OCI-LY1 (cell line): ENCODE results near the gene ASCC1.

Experiments used
- H2AFZ ChIP-seq: fragments of 200-600 bp; sonication (generic), shearing (Covaris generic); 2 replicates; pipeline ENCODE4 v1.6.0; 2014; ENCODE audit warnings: antibody characterized with exemption, mild to moderate bottlenecking, low read length
- H3F3A ChIP-seq: fragments of 200-600 bp; sonication (generic), shearing (Covaris generic); 2 replicates; pipeline ENCODE4 v1.6.0; 2014; ENCODE audit warnings: mild to moderate bottlenecking, antibody characterized with exemption, low read length, moderate library complexity; ENCODE audit not compliant: insufficient read depth
- H3K27ac ChIP-seq: fragments of 200-600 bp; sonication (generic); 2 replicates; pipeline ENCODE4 v1.5.1; 2014; ENCODE audit warnings: low read length, mixed run types, mild to moderate bottlenecking, low read depth; ENCODE audit not compliant: poor library complexity, severe bottlenecking
- H3K27me3 ChIP-seq: fragments of 200-600 bp; sonication (generic); 2 replicates; pipeline ENCODE4 v1.6.0; 2014; ENCODE audit warnings: antibody characterized with exemption, mild to moderate bottlenecking, low read length, moderate library complexity; ENCODE audit not compliant: insufficient read depth
- H3K36me3 ChIP-seq: fragments of 200-600 bp; sonication (generic); 2 replicates; pipeline ENCODE4 v1.6.1; 2014; ENCODE audit warnings: mild to moderate bottlenecking, antibody characterized with exemption, low read length, moderate library complexity, mixed read lengths; ENCODE audit not compliant: insufficient read depth
- H3K4me1 ChIP-seq: fragments of 200-600 bp; sonication (generic); 2 replicates; pipeline ENCODE4 v1.5.1; 2014; ENCODE audit warnings: mild to moderate bottlenecking, low read length, moderate library complexity; ENCODE audit not compliant: insufficient read depth, severe bottlenecking
- H3K4me2 ChIP-seq: fragments of 200-600 bp; sonication (generic), shearing (Covaris generic); 2 replicates; pipeline ENCODE4 v1.6.1; 2014; ENCODE audit warnings: low read length
- H3K4me3 ChIP-seq: fragments of 200-600 bp; sonication (generic); 2 replicates; pipeline ENCODE4 v1.5.1; 2014; ENCODE audit warnings: low read length, low read depth, mild to moderate bottlenecking, mixed read lengths; ENCODE audit not compliant: poor library complexity, severe bottlenecking
- H3K79me2 ChIP-seq: fragments of 200-600 bp; shearing (Covaris generic); 2 replicates; pipeline ENCODE4 v1.6.1; 2016; ENCODE audit warnings: mixed run types, low read length, mixed read lengths; ENCODE audit not compliant: insufficient read depth
- H3K9ac ChIP-seq: fragments of 200-600 bp; sonication (generic), shearing (Covaris generic); 2 replicates; pipeline ENCODE4 v1.6.1; 2014; ENCODE audit warnings: mild to moderate bottlenecking, low read length, mixed read lengths
- H3K9me2 ChIP-seq: fragments of 200-600 bp; sonication (generic), shearing (Covaris generic); 2 replicates; pipeline ENCODE4 v1.6.1; 2014; ENCODE audit warnings: low read depth, mild to moderate bottlenecking, low read length, mixed read lengths
- H3K9me3 ChIP-seq: fragments of 200-600 bp; shearing (Covaris generic); 2 replicates; pipeline ENCODE4 v1.6.1; 2014; ENCODE audit warnings: low read length, mixed read lengths
- H4K20me1 ChIP-seq: fragments of 200-600 bp; sonication (generic), shearing (Covaris generic); 2 replicates; pipeline ENCODE4 v1.6.0; 2016; ENCODE audit warnings: mild to moderate bottlenecking, low read length; ENCODE audit not compliant: insufficient read depth
- EZH2 ChIP-seq: fragments of 200-600 bp; sonication (generic), shearing (Covaris generic); IDR thresholded peaks from 2 replicates; pipeline ENCODE4 v1.8.0; 2017; ENCODE audit warnings: borderline replicate concordance, mixed run types, mild to moderate bottlenecking, antibody characterized with exemption, low read length, moderate library complexity, mixed read lengths
- TF ChIP-seq, protein P1 (sequence below): fragments of 200-600 bp; sonication (generic), shearing (Covaris generic); IDR thresholded peaks from 2 replicates; pipeline ENCODE4 v1.5.1; 2017; ENCODE audit warnings: mild to moderate bottlenecking, antibody characterized with exemption, low read length, moderate library complexity, mixed read lengths

The ASCC1 gene

DNA sequence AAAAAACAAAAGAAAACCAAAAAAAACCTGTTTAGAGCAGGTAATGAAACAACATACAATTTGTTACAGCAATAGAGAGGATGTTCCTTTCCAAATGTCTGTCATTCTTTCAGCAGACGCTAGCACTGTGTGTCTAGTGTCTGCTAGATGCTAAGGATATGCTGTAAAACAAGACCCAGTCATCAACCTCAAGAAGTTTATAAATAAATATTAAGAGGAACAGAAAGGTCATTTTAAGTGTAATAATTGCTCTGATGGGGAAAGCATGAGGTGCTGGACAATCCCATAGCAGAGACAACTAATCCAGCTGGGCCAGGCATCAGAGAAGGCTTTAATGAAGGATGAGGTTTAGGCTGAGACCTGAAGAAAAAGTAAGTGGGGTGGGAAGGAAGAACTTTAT is 23.3 kb upstream of the ASCC1 start:
- no peak overlapping the region for H3K27ac ChIP-seq
- H3K9me2 ChIP-seq = no peaks in the 10 kb centered on the region
- peaks cover 6% of the 10 kb centered on the region; the same call in 1 of the 2 replicates for H3F3A ChIP-seq
- no peaks in the 10 kb centered on the region for H3K9me3 ChIP-seq
- TF ChIP-seq, protein P1, sequence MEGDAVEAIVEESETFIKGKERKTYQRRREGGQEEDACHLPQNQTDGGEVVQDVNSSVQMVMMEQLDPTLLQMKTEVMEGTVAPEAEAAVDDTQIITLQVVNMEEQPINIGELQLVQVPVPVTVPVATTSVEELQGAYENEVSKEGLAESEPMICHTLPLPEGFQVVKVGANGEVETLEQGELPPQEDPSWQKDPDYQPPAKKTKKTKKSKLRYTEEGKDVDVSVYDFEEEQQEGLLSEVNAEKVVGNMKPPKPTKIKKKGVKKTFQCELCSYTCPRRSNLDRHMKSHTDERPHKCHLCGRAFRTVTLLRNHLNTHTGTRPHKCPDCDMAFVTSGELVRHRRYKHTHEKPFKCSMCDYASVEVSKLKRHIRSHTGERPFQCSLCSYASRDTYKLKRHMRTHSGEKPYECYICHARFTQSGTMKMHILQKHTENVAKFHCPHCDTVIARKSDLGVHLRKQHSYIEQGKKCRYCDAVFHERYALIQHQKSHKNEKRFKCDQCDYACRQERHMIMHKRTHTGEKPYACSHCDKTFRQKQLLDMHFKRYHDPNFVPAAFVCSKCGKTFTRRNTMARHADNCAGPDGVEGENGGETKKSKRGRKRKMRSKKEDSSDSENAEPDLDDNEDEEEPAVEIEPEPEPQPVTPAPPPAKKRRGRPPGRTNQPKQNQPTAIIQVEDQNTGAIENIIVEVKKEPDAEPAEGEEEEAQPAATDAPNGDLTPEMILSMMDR = no peak
- TF ChIP-seq EZH2 = no peak
- H3K36me3 ChIP-seq = peaks cover 19% of the 10 kb centered on the region
- H3K4me1 ChIP-seq = peaks cover 10% of the 10 kb centered on the region
- no peak overlapping the region for H3K9ac ChIP-seq
- no peaks in the 10 kb centered on the region for H3K27me3 ChIP-seq
- no peaks in the 10 kb centered on the region for H3K79me2 ChIP-seq
- no peak overlapping the region for H3K4me3 ChIP-seq
- H2AFZ ChIP-seq = no peak overlapping the region
- H3K4me2 ChIP-seq = no peak overlapping the region
- no peaks in the 10 kb centered on the region for H4K20me1 ChIP-seq

- Histone ChIP-seq H4K20me1 (no peaks in the 10 kb centered on the region), H3K27me3 (no peaks in the 10 kb centered on the region), H3K27ac (no peak overlapping the region), H3K4me1 (peaks cover 5% of the 10 kb centered on the region), H3F3A (peaks cover 3% of the 10 kb centered on the region; the same call in 1 of the 2 replicates), H3K79me2 (no peaks in the 10 kb centered on the region), H3K36me3 (peaks cover 25% of the 10 kb centered on the region), H2AFZ (no peak overlapping the region), H3K9ac (no peak overlapping the region), H3K4me3 (no peak overlapping the region), H3K4me2 (no peak overlapping the region), H3K9me2 (no peaks in the 10 kb centered on the region), H3K9me3 (no peaks in the 10 kb centered on the region)
- TF ChIP-seq, protein P1 = no peak
- TF ChIP-seq EZH2 = no peak
Observed at GRCh38 chr10:72238392-72239175, 22.5 kb upstream of the ASCC1 start.

- Histone ChIP-seq H3K4me2 (no peak overlapping the region), H3K27me3 (no peaks in the 10 kb centered on the region), H3K4me3 (no peak overlapping the region), H3K4me1 (no peaks in the 10 kb centered on the region), H2AFZ (no peak overlapping the region), H4K20me1 (no peaks in the 10 kb centered on the region), H3K36me3 (peaks cover 43% of the 10 kb centered on the region), H3K79me2 (no peaks in the 10 kb centered on the region), H3K9me3 (no peaks in the 10 kb centered on the region), H3K9me2 (no peaks in the 10 kb centered on the region), H3F3A (peaks cover 3% of the 10 kb centered on the region; the same call in 1 of the 2 replicates), H3K27ac (no peak overlapping the region), H3K9ac (no peak overlapping the region)
- no peak for TF ChIP-seq EZH2
- TF ChIP-seq, protein P1 = no peak
Observed at GRCh38 chr10:72235544-72236279, 19.6 kb upstream of the ASCC1 start.
